Loucy (cell line): ENCODE measurements around the gene AHI1.

ENCODE experiments used
- CTCF ChIP-seq: fragments of 200-600 bp; sonication (generic); conservative IDR thresholded peaks from 2 replicates; pipeline ENCODE4 v1.5.1; 2014; ENCODE audit warnings: mild to moderate bottlenecking, antibody characterized with exemption, low read length
- EZH2phosphoT487 ChIP-seq: fragments of 200-600 bp; IDR thresholded peaks from 2 replicates; pipeline ENCODE4 v1.6.1; 2018; ENCODE audit warnings: antibody characterized with exemption, mild to moderate bottlenecking, moderate library complexity, borderline replicate concordance

GRCh38 chr6:135496800-135497411 is 634 bp downstream of the AHI1 start:
- TF ChIP-seq EZH2phosphoT487 (no peak), CTCF (no peak)
